Mucosa of descending colon (tissue), 3 donors: ENCODE results near the gene PFDN1. TPM values are rescaled to one million over a fixed set of nuclear protein-coding genes. Genes with fewer than 3 reads are reported as not detected.
A peak's percentile ranks its signal among the peaks of the same experiment; 100 is the strongest.
"Not testable (repeated sequence)": the region's sequence is repeated elsewhere in the genome, so short reads cannot be mapped to it uniquely, and the experiment has no call there.

Experiments
- ATAC-seq: fragments of 200-7000 bp; cut with Tn5 transposase; one replicate; pipeline ENCODE4 v1.9.1; 2020; ENCODE audit warnings: mild to moderate bottlenecking, moderate library complexity
- DNase-seq, 3 donors: peaks; one replicate each; pipeline ENCODE4 v3.0.0-alpha.2; 2020
- H3K36me3 ChIP-seq: fragments of 200-600 bp; one replicate; pipeline ENCODE4 v1.8.0; 2021; ENCODE audit warnings: low read depth, mild to moderate bottlenecking
- H3K4me1 ChIP-seq: fragments of 200-600 bp; one replicate; pipeline ENCODE4 v1.8.0; 2021; ENCODE audit warnings: low read depth, mild to moderate bottlenecking
- H3K4me3 ChIP-seq: fragments of 200-600 bp; one replicate; pipeline ENCODE4 v1.8.0; 2021; ENCODE audit warnings: mild to moderate bottlenecking
- H3K9me3 ChIP-seq: fragments of 200-600 bp; one replicate; pipeline ENCODE4 v1.8.0; 2021; ENCODE audit warnings: mild to moderate bottlenecking
- intact Hi-C, 2 donors: fragments of 100-400 bp; cut with DNase I in 1 of 2; cut with micrococcal nuclease in 1 of 2; formaldehyde crosslinking; loops; one replicate each; pipeline versions ENCODE4 v1.11.0 to v1.11.1; 2022; cut with DNase I, micrococcal nuclease
- total RNA-seq, 3 donors: library from RNA; stranded (reverse); fragmentation: NEBNext Ultra II Directional in 2 of 3; extraction: Animal tissue kit (Norgen Biotek cat#: 25700) in 2 of 3; gene quantifications; one replicate each; pipeline versions ENCODE4 v1.2.1 to v1.2.4, GENCODE V29; 2021 to 2023
- TF ChIP-seq, protein P1 (sequence below): fragments of 200-600 bp; IDR thresholded peaks from one replicate; pipeline ENCODE4 v1.8.0; 2022; ENCODE audit warnings: antibody characterized with exemption, mild to moderate bottlenecking
- donor health status: DM: no; HTN: no; CAD: no; lungs with moderate emphysema.
- donor health status: DM: no; HTN: no; CAD: no.
- donor health status: DM: no; HTN: yes; CAD: no.

Gene PFDN1
- total RNA-seq, 3 donors from 2014 or later = 33.5 to 48.0 (median 35.9) TPM

DNA sequence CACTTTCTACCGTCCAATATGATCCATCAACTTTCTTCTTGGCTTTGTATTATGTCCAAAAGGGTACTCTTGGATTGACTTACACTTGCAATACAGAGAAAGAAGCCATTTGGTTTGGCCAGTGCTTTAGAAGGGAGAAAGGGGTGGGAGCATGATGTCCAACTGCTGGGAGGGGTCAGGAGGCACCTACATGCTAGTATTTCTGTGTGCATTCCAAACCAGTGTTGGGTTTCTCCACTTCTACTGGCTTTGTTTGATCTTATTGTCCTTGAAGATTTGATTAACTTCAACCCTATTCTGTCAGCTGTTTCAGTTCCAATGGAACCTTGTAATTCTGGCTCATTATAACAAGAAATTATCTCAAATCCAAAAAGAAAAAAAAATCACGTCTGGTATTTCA, 100.3 kb downstream of the PFDN1 start:
- ATAC-seq (no peak), DNase-seq (no peak)
- TF ChIP-seq, protein P1, sequence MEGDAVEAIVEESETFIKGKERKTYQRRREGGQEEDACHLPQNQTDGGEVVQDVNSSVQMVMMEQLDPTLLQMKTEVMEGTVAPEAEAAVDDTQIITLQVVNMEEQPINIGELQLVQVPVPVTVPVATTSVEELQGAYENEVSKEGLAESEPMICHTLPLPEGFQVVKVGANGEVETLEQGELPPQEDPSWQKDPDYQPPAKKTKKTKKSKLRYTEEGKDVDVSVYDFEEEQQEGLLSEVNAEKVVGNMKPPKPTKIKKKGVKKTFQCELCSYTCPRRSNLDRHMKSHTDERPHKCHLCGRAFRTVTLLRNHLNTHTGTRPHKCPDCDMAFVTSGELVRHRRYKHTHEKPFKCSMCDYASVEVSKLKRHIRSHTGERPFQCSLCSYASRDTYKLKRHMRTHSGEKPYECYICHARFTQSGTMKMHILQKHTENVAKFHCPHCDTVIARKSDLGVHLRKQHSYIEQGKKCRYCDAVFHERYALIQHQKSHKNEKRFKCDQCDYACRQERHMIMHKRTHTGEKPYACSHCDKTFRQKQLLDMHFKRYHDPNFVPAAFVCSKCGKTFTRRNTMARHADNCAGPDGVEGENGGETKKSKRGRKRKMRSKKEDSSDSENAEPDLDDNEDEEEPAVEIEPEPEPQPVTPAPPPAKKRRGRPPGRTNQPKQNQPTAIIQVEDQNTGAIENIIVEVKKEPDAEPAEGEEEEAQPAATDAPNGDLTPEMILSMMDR = no peak
- no peaks in the 10 kb centered on the region for H3K4me1 ChIP-seq
- no peak overlapping the region for H3K4me3 ChIP-seq
- no peaks in the 10 kb centered on the region for H3K36me3 ChIP-seq
- no peaks in the 10 kb centered on the region for H3K9me3 ChIP-seq
- intact Hi-C loops = no loop called here

DNA sequence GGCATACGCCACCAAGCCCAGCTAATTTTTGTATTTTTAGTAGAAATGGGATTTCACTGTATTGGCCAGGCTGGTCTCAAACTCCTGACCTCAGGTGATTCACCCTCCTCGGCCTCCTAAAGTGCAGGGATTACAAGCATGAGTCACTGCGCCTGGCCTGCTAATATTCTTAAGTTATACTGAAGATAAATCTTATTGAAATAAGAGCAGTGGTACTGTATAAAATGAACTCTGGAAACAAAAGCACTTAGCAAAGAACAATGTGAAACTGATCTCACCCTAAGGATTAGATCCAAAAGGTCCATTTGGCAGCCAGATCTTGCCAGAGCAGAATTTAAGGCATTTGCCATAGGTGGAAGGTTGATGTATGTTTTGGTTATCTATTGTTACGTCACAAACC, 100.8 kb downstream of the PFDN1 start:
- ATAC-seq (no peak), DNase-seq (no peak)
- TF ChIP-seq, protein P1 = no peak
- no peaks in the 10 kb centered on the region for H3K4me1 ChIP-seq
- H3K4me3 ChIP-seq = no peak overlapping the region
- H3K36me3 ChIP-seq = no peaks in the 10 kb centered on the region
- intact Hi-C loops = no loop called here
- no peaks in the 10 kb centered on the region for H3K9me3 ChIP-seq

DNA sequence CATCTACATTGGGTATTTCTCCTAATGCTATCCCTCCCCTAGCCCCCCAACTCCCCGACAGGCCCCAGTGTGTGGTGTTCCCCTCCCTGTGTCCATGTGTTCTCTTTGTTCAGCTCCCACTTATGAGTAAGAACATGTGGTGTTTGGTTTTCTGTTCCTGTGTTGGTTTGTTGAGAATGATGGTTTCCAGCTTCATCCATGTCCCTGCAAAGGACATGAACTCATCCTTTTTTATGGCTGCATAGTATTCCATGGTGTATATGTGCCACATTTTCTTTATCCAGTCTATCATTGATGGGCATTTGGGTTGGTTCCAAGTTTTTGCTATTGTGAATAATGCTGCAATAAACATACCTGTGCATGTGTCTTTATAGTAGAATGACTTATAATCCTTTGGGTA, 104.0 kb downstream of the PFDN1 start:
- H3K4me3 ChIP-seq, H3K36me3 ChIP-seq, intact Hi-C loops, H3K4me1 ChIP-seq, H3K9me3 ChIP-seq, ATAC-seq, DNase-seq: not testable (repeated sequence)

DNA sequence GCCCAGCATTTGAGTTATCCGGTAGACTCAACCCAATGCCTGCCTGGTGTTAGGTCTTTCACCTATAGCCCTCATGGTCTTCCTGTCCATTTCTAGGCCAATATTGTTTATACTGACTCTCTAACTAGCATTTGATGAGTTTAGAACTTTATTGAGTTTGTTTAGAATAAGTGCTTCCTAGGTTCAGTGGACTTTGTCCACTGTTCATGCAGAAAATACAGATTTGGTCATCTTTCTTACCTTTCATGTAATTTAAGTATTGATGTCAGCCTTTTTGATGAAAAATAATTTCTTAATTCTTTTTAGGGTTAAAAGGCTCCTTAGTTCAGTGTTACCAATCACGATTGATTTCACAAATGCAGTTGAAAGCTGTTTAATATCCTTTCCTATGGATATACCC, 105.9 kb downstream of the PFDN1 start:
- TF ChIP-seq, protein P1 = no peak
- Histone ChIP-seq H3K9me3 (no peaks in the 10 kb centered on the region), H3K4me3 (no peak overlapping the region), H3K4me1 (peaks cover 7% of the 10 kb centered on the region), H3K36me3 (no peaks in the 10 kb centered on the region)
- DNase-seq (no peak), ATAC-seq (no peak)
- intact Hi-C loops = no loop called here

DNA sequence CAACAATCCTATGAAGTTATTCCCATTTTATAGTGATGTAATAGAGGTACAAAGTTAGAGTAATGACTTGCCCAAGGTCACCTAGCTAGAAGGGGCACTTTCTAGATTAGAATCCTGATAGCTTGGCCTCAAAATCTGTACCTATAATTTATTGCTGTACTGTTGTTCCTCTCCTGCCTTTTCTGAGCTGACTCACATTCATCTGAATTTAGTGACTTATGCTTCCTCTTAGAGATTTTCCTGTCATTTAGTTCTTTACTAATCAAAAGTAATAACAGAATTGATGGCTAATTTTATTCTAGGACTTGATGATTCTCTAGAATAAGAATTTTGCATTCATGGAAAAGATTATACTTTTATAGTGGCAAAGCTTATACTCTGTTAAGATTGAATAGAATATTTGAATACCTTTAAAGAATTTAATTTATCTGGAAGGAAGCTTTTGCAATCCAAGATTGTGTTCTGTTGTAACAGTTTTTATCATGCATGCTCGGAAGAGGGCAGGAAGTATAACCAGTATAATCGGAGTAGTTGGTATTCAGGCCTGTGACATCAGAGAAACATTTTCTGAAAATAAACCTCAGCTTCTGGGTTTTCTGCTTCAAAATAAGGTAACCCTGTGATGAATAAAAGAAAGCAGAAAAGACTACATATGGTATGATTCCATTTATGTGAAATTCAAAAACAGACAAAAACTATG, 106.6 kb downstream of the PFDN1 start:
- Histone ChIP-seq H3K4me1 (peaks cover 12% of the 10 kb centered on the region), H3K36me3 (no peaks in the 10 kb centered on the region)
- ATAC-seq = peak; percentile 49

More for the DNA sequence above, 106.6 kb downstream of the PFDN1 start:
- TF ChIP-seq, protein P1 = no peak
- no peaks in the 10 kb centered on the region for H3K9me3 ChIP-seq
- DNase-seq = no peak
- intact Hi-C loops = no loop called here
- H3K4me3 ChIP-seq = no peak overlapping the region

Other genes with a start within 250 kb of the PFDN1 start
- 10 to 100 TPM; 17.3 to 49.4 (median 18.4) TPM for gene PURA, start 189.0 kb downstream of the PFDN1 start, total RNA-seq
- 10 to 100 TPM in 1 of 3 donors, 1 to 10 TPM in 2; 8.1 to 25.1 (median 9.8) TPM for gene IGIP, start 177.2 kb downstream of the PFDN1 start, total RNA-seq
- 100 to 1,000 TPM in 2 of 3 donors, 10 to 100 TPM in 1; 76.3 to 175 (median 136) TPM for gene CYSTM1, start 127.9 kb downstream of the PFDN1 start, total RNA-seq
- gene HBEGF, start 43.5 kb upstream of the PFDN1 start, total RNA-seq = 10 to 100 TPM in 2 of 3 donors, 1 to 10 TPM in 1; 8.8 to 15.7 (median 13.1) TPM
- under 1 TPM in 2 of 3 donors, not detected in 1; 0.23 to 0.46 TPM for gene SLC4A9, start 57.1 kb upstream of the PFDN1 start, total RNA-seq
- 100 to 1,000 TPM; 134 to 135 (median 134) TPM for gene ANKHD1, start 98.7 kb upstream of the PFDN1 start, total RNA-seq
- gene EIF4EBP3, start 244.6 kb upstream of the PFDN1 start, total RNA-seq = 10 to 100 TPM; 18.5 to 51.9 (median 23.1) TPM